COLO668 (cell line): ENCODE data around the gene RIT2.
"Not testable (repeated sequence)": the region's sequence is repeated elsewhere in the genome, so short reads cannot be mapped to it uniquely, and the experiment has no call there.

ENCODE experiments used
- DNase-seq: peaks from one replicate; lab custom pipeline; 2025; ENCODE audit not compliant: unreplicated experiment; lab: John Stamatoyannopoulos, UW

RIT2 gene

DNA sequence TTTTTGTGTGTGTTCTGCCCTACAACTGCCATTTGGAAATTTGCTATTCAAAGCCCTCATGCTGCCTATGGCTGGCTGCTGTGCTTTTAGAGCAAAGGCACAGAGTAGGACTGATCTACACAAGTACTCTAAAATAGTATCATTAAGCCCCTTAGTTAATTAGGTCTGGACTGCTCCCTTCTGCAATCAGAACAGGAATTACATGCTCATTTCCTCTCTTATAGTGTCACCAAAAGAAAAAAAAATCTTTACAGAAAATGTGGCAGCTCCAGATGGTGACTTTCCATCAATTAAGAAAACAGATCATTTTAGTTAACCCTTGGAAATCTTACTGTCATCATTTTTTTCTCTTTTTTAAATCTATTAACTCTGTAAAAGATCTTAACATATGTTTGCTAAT, 337.5 kb downstream of the RIT2 start:
- no peak for DNase-seq

DNA sequence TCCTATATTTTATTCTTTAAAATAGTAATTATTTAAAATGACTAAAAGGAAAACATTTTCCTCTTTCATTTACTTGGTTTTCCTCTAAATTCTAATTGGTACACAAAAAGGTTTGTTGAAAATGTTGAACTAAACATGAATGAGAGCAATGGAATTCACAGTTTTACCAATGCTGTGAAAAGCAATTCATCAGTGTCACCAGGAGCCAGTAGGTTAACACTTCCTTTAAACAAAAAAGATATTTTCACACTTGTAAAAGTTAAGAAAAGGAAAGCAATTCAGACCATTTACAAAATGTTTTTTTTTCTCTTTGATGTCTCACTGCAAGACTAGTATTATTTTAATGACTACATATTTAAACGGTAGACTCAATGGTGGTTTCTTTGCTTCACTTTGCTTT, 341.6 kb downstream of the RIT2 start:
- no peak for DNase-seq

DNA sequence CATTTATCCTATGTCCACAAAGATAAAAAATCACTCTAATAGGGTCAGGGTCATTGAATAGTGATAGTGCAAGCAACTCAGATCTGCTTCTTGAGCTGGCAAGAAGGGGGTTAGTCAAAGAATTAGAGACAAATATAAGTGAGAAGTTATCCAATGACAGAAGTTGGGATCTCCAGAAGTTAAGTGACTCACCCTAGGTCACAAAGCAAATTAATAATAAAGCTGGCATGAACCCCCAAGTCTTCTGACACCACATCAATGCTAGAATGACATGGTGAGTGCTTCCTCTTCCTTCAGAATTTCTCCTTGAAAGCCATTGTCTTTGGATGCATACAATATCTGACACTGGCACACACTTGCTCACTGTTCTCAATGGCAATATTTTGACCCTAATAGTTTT, 343.5 kb downstream of the RIT2 start:
- no peak for DNase-seq

DNA sequence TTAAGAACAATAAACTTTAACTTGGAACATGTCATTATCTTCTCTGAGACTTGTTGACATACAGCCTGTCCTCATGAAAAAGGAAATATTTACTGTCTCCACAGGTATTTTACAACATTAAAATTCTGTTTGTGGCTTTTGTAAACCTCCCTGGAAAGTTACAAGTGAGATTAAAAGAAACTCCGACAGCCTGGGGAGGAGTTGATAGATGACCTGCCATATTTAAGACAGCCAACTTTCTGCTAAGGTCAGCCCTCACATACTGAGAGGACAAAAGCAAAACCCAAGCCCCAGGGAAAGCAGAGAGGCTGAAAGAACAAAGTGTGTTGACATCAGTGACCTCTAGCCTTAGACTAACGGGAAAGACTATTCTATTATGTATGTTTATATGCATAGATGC, 350.2 kb downstream of the RIT2 start:
- no peak for DNase-seq

DNA sequence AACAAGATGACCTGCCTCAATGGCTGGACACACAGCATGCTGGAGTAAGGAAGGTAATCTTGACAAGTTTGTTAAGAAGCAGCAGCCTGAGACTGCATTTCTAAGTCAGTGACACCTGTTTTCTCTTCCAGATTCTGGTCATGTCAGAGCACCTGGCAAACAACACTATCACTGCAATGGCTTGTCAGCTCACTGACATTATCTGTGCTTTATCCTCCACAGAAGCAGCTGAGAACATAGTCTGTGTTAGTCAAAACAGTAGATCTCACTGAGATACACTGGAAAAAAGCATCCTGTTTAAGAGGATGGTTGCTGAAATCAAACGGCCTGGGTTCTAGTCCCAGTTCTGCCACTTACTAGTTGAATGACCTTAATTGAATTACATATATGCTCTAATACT, 355.2 kb downstream of the RIT2 start:
- no peak for DNase-seq

DNA sequence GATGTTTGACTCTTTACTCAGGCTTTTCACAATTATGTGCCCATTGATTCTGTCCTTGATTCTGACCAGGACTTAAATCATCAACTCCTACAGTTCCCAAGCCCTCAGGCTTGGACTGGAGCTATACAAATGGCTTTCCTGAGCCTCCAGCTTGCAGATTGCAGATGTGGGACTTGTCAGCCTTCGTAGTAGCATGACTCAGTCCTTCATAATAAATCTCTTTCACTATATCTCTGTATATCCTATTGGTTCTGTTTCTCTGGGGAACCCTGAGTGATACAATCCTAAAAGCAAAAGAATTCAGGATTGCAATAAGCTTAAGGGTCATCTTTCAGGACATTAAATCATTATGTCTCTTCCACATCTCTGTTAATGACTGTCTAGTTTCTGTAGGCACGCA, 356.6 kb downstream of the RIT2 start:
- no peak for DNase-seq

DNA sequence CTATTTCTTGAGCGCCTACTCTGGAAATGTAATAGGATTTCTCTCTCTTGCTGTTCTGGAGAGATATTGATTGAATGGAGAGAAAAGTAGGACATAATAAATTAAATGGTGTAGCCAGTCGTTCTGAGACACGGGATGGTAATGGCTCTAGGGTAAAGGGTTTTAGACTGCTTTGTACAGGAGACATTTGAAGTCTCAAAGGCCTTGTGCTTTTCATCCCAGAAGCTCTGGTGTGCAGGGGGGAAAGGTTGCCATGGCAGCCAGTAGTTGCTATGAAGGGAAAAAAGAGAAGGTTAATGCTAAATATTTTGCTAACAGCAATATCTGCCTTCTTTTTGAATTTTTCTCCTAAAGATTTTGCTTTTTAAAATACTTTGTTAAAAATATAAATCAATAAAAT, 359.3 kb downstream of the RIT2 start:
- no peak for DNase-seq

DNA sequence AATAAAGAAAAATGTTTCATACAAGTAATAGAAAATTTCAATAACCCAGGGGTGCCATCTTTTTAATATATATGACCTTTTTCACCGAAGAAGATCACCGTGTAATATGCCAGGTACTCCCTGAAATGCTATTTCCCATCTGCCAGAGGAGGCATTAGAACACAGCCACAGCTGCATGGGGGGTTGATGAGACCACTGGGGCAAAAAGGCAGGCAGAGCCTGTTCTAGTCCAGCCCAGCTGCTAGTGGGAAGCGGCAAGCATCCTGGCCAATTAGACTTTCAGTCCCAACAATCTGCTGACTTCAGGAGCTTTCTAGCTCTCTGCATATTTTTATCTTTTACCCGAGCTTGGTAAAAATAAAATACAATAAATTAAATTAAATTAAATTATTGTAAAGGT, 362.6 kb downstream of the RIT2 start:
- no peak for DNase-seq

DNA sequence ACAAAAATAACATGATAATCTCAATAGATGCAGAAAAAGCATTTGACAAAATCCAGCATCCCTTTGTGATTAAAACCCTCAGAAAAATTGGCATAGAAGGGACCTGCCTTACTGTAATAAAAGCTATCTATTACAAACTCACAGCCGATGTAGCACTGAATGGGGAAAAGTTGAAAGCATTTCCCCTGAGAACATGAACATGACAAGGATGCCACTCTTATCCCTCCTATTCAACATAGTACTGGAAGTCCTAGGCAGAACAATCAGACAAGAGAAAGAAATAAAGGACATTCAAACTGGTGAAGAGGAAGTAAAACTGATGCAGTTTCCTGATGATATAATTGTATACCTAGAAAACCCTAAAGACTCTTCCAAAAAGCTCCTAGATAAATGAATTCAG, 368.7 kb downstream of the RIT2 start:
- no peak for DNase-seq

DNA sequence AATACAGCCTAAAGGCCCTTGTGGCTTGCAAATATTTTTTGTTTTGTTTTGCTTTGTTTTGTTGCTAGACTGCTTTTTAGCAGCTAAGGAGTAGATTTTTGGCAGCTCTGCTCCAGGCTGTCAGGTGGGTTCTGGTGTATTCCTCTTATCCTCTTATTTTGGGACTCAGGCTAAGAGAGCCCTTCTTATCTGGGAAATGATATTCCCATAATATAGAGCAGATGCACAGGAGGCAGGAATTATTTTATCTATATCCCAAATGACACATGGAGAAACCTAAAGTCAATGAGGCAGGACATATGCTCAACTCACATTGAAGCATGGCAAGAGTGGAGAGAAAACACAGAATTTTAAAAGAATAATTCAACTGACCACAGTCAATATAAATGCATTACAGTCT, 369.6 kb downstream of the RIT2 start:
- DNase-seq = no peak

DNA sequence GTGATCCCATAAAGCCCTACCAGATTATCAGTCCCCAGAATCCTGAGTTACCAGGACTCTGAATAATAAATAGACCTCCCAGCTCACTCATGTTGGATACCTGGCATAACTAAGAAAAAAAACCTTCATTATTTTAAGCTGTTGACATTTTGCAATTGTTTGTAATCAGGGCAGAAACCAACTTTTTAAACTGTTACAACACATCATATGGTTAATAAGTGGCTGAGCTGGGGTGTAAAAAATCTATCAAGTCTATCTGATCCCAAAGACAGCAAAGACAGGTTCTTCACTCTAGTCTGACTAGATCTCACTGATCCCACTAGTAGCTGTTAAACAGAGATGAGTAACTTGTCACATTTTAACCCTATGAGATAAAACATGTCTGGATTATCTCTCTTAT, 370.3 kb downstream of the RIT2 start:
- no peak for DNase-seq

DNA sequence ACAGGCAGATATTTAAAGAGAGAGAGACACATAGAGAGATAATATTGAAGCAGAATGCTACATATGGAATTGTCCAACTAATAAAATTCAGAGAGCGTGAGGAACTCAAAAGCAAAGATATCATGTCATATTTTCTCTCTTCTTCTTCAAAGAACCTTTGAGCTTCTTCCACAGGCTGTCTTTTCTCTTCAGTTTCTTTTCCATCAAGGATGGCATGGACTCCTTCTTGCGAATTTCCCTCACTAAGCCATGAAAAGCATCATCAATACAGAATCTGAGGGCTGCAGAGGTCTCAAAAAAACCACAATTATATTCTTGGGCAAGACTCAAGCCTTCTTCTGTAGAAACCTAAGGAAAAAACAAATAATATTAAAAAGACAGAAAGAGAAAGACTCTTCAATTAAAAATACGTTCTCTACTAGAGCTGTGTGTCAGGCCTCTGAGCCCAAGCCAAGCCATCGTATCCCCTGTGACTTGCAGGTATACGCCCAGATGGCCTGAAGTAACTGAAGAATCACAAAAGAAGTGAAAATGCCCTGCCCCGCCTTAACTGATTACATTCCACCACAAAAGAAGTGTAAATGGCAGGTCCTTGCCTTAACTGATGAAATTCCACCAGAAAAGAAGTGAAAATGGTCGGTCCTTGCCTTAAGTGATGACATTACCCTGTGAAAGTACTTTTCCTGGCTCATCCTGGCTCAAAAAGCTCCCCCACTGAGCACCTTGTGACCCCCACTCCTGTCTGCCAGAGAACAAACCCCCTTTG, 371.9 kb downstream of the RIT2 start:
- DNase-seq = no peak

DNA sequence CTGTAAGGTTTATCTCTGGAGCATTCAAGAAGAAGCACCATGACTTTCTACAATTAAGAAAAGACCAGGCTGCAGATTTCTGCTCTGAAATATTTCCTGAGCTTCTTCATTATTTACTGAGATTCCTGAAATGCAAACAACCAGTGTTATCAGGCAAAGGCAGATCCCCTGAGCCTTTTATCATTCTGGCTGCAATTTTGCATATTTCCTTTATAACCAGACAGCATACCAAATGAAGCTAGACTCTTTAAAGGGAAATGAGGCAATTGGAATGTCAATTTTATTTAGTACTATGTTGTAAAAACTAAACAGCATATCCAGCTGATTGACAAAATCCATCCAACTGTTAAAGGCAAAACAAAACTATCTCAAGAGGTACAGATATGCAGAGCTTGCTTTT, 372.5 kb downstream of the RIT2 start:
- no peak for DNase-seq

DNA sequence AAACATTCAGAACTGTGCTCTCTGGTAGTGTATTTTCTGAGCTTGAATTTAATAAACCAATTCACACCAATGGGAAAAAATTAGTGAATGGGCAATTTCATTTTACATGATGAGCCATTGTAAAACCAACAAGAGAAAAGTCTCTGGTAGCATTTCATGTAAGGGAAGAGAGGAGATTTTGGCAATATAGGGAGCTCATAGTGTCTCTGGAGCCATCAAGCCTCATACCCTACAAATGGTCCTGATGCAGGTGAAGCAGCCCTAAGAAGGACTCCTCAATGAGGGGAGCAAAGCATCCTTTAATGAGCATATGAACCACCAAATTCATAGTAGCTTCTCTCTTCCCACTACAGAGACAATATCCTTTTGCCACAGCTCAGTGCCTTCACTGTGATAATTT, 373.0 kb downstream of the RIT2 start:
- DNase-seq = no peak

DNA sequence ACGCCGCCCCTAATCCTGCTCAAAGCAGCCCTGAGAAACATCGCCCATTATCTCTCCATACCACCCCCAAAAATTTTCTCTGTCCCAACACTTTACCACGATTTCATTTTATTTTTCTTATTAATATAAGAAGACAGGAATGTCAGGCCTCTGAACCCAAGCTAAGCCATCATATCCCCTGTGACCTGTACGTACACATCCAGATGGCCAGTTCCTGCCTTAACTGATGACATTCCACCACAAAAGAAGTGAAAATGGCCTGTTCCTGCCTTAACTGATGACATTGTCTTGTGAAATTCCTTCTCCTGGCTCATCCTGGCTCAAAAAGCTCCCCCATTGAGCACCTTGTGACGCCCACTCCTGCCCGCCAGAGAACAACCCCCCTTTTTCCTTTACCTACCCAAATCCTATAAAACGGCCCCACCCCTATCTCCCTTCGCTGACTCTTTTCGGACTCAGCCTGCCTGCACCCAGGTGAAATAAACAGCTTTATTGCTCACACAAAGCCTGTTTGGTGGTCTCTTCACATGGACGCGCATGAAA, 373.6 kb downstream of the RIT2 start:
- not testable (repeated sequence) for DNase-seq

DNA sequence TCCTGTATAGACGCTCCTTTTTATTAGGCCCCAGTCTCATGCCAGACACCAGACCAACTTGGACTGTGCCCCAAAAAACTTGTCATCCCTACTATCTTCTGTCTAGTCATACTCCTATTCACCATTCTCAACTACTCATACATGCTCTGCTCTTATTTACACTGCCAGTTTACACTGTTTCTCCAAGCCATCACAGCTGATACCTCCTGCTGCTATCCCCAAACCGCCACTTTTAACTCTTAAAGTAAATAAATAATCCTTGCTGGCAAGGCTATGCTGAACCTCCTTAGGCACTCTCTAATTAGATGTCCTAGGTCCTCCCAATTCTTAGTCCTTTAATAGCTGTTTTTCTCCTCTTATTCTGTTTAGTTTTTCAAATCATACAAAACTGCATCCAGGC, 374.2 kb downstream of the RIT2 start:
- DNase-seq = not testable (repeated sequence)

DNA sequence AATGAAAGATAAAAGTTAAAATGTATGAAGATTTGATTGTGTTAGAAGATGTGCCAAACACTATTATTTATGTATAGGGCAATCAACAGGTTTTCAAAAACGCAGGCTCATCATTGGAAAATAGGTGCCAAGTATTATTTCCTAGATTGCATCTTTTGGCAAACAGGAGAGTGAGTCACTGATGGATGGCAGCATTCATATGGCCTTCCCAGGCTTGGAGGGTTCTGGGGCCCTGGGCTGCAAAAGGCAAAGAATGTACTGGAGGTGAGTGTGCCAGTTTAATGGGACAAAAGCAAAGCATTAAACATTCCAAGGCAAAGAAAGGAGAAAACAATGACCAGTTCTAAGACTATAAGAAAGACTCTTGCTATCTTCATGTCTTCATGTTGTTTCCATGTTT, 379.4 kb downstream of the RIT2 start:
- DNase-seq = no peak

DNA sequence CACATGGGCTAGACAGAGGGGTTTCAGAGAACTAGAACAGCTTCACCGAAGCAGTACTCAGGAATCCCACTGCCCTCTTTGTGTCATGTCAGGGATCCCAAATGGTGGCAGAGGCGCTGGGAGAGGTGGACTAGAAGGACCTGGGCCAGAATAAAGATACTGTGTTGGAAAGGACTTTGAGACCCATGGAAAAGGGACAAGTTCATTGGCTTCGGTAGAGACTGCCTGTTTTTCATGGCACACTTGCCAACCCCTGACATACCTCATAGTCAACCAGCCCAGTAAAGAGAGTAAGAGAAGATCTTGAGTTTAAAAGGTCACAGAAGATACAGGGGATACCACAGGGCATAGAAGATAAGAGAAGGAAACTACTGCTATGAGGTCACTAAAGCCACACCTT, 381.0 kb downstream of the RIT2 start:
- no peak for DNase-seq

DNA sequence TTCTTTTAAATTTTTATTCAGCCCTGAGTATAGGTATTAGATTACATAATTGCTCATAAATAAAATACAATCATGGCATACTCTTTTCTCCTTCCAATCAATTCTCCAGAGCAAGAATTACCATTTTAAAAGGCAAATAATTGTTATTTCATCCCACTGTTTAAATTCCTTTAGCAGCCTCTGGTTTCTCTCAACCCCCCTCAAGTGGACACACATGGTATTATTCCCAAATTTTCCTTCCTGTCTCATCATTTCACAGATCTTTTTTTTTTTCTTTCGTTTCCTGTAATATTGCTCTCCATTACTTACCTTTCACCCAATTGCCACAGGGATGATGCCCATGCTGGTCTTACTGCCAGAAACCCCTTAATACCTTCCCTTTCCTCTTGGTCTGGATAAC, 385.2 kb downstream of the RIT2 start:
- DNase-seq = no peak

DNA sequence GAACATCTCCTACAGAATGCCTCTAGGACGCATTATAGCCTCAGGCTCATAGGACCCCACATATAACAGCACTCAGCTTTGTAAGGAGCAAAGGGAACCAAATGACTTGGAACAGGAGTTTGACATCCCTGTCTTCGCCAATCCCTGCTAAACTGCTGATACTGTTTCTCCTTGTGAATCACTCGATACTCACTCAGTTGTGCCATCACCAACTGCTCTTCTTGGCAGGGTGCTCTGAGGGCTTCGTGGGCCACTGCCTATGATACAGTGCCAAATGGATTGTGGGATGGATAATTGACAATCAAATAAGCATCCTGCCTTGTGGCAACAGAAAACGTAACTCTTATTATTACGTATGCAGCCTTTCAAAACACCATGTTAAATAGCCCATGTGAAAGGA, 396.3 kb downstream of the RIT2 start:
- no peak for DNase-seq

DNA sequence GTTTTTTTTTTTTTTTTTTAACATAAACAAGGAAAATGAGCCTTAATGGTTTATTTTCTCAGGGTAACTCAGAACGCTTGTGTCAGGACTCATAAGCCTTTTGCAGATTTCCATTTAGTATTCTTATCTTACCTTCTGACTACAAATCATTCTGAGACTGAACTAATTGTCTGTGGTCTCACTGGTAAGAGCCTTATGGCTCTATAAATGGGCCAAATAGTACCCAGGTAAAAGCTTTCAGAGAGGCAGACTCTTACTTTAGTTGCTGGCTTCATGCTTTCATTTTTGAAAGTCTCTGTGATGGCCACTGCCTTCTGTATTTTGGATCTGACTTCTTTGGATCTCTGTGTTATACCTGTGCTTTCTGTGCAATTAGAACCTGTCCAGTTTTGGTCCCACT, 403.4 kb downstream of the RIT2 start:
- no peak for DNase-seq

DNA sequence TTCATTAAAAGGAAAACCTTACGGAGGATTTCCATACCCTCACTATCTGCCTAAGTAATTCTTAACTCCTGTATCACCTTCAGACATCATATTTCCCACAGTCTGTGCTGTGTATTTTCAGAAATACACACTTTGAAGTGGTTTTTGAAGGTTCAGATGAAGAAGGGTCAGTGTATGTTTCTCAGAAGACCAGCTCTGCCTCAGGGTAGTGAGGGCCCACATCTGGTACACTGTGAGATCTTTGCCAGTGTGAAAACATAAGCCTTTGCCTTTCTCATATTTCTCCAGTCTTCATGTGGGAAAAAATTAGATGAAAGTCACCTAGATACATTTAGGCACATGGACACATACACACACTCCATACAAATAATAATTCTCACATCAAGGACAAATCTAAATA, 408.4 kb downstream of the RIT2 start:
- no peak for DNase-seq

DNA sequence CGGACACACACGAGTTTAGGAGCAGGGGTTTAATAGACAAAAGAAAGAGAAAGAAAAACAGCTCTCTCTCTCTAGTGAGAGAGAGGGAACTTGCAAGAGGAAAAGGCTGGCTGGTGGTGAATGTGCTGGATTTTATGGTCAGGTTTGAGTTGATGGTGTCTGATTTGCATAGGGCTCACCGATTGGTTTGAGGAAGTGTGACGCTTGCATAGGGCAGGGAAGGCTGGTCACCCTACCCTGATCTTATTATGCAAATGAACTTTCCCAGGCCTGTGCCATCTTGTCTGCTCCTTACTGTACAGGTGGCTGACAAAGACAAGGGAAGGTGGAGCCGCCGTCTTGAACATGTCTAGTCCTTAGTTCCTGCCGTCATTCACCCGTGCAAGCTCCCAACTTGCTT, 408.9 kb downstream of the RIT2 start:
- DNase-seq = no peak
